Measurements from ENCODE around the gene MRPS9. TPM values are rescaled to one million over a fixed set of nuclear protein-coding genes. Genes with fewer than 3 reads are reported as not detected.
A peak's percentile ranks its signal among the peaks of the same experiment; 100 is the strongest.

The MRPS9 gene
- total and polyA plus RNA-seq, 2 of the 13 experiments (the other 11 are each of a cell fraction or from before 2014, with no cell fraction given) = 31.2 to 91.8 TPM

- Histone ChIP-seq H3K9me3 (ENCODE audit: low read length) (no peaks in the 10 kb centered on the region), H3K79me2 (ENCODE audit: insufficient read depth, low read length) (no peaks in the 10 kb centered on the region), H2AFZ (ENCODE audit: low read length) (no peak overlapping the region), H3K4me1 (ENCODE audit: insufficient read depth, low read length) (no peaks in the 10 kb centered on the region), H3K27ac (ENCODE audit: extremely low read length, insufficient read depth, low read length) (no peak overlapping the region), H3K36me3 (replicated peaks in 1 of 2; ENCODE audit: control insufficient read depth in 1 of 2, insufficient read depth in 2 of 2, low read length in 2 of 2) (no peaks in the 10 kb centered on the region), H3K9ac (ENCODE audit: insufficient read depth, low read depth, low read length) (no peak overlapping the region), H4K20me1 (ENCODE audit: insufficient read depth, low read length) (no peaks in the 10 kb centered on the region), H3K4me2 (ENCODE audit: low read depth, low read length) (no peak overlapping the region), H3K4me3 (replicated peaks in 1 of 3; ENCODE audit: insufficient read depth in 1 of 3, low read depth in 2 of 3, low read length in 3 of 3) (no peak overlapping the region), H3K27me3 (ENCODE audit: control insufficient read depth in 1 of 2, insufficient read depth in 2 of 2, low read length in 2 of 2) (no peaks in the 10 kb centered on the region; a peak in 2 of 5 replicates)
- POLR2A ChIA-PET = no interaction called here
- TF ChIP-seq PHF5A (CRISPR knock-in tag; IDR thresholded peaks at IDR 0.05; ENCODE audit: low read depth, unreplicated experiment) = no peak
- TF ChIP-seq MNT (IDR thresholded peaks at IDR 0.05) = peak; percentile 31; the same call in 1 of the 2 replicates
- CTCF ChIA-PET (ENCODE audit: low intra/inter-chr PET ratio, low total read pairs) = interaction anchor here (4.0 kb wide), 1 partner anchor 119 kb away, joined by 50 read pairs; no protein-coding TSS in a partner anchor
- 53% methylated on average over 5 of the region's 5 CpGs for WGBS (ENCODE audit: low lambda C conversion rate)
- in situ Hi-C loops (cut with HindIII; ENCODE audit: extremely low pct_ligation_motif_present, low pct_unique_long_range_greater_than_20kb) (no loop called here), intact Hi-C loops (cut with micrococcal nuclease; ENCODE audit: unreplicated experiment) (no loop called here)
- FAIRE-seq = no peak
- no TSS peak for BruUV-seq (replicated peaks)
- ATAC-seq = no peak
- no peak for DNase-seq (ENCODE audit: low spot score)
Measured at GRCh38 chr2:105116348-105116747, 78.5 kb downstream of the MRPS9 start.

- ATAC-seq (no peak), FAIRE-seq (no peak), DNase-seq (ENCODE audit: low spot score) (no peak)
- no peaks in the 10 kb centered on the region for H3K79me2 ChIP-seq (ENCODE audit: insufficient read depth, low read length)
- intact Hi-C loops (cut with micrococcal nuclease; ENCODE audit: unreplicated experiment) (no loop called here), in situ Hi-C loops (cut with HindIII; ENCODE audit: extremely low pct_ligation_motif_present, low pct_unique_long_range_greater_than_20kb) (no loop called here)
- H3K27ac ChIP-seq (ENCODE audit: extremely low read length, insufficient read depth, low read length) = no peak overlapping the region
- H2AFZ ChIP-seq (ENCODE audit: low read length) = no peak overlapping the region
- H4K20me1 ChIP-seq (ENCODE audit: insufficient read depth, low read length) = no peaks in the 10 kb centered on the region
- ChIA-PET POLR2A (no interaction called here), CTCF (ENCODE audit: low intra/inter-chr PET ratio, low total read pairs) (no interaction called here)
- 49% methylated on average over 6 of the region's 6 CpGs for WGBS (ENCODE audit: low lambda C conversion rate)
- H3K9me3 ChIP-seq (ENCODE audit: low read length) = no peaks in the 10 kb centered on the region
- BruUV-seq (replicated peaks) = no TSS peak
- no peak overlapping the region for H3K4me3 ChIP-seq (replicated peaks in 1 of 3; ENCODE audit: insufficient read depth in 1 of 3, low read depth in 2 of 3, low read length in 3 of 3)
- H3K9ac ChIP-seq (ENCODE audit: insufficient read depth, low read depth, low read length) = no peak overlapping the region
- H3K4me1 ChIP-seq (ENCODE audit: insufficient read depth, low read length) = no peaks in the 10 kb centered on the region
- no peak overlapping the region for H3K4me2 ChIP-seq (ENCODE audit: low read depth, low read length)
- no peaks in the 10 kb centered on the region; a peak in 2 of 5 replicates for H3K27me3 ChIP-seq (ENCODE audit: control insufficient read depth in 1 of 2, insufficient read depth in 2 of 2, low read length in 2 of 2)
- no peaks in the 10 kb centered on the region for H3K36me3 ChIP-seq (replicated peaks in 1 of 2; ENCODE audit: control insufficient read depth in 1 of 2, insufficient read depth in 2 of 2, low read length in 2 of 2)
- no peak for TF ChIP-seq ZNF143 (CRISPR knock-in tag; IDR thresholded peaks at IDR 0.05)
Measured at GRCh38 chr2:105117565-105117964, 79.7 kb downstream of the MRPS9 start.

All from HepG2 (cell line).